GM18498 (cell line): ENCODE measurements around the gene KISS1R.
A peak's percentile ranks its signal among the peaks of the same experiment; 100 is the strongest.

Experiments
- ATAC-seq: cut with Tn5 transposase; IDR thresholded peaks from one replicate; pipeline ENCODE4 v1.9.1; 2021; ENCODE audit warnings: mild to moderate bottlenecking, moderate library complexity; ENCODE audit not compliant: unreplicated experiment

The KISS1R gene

DNA sequence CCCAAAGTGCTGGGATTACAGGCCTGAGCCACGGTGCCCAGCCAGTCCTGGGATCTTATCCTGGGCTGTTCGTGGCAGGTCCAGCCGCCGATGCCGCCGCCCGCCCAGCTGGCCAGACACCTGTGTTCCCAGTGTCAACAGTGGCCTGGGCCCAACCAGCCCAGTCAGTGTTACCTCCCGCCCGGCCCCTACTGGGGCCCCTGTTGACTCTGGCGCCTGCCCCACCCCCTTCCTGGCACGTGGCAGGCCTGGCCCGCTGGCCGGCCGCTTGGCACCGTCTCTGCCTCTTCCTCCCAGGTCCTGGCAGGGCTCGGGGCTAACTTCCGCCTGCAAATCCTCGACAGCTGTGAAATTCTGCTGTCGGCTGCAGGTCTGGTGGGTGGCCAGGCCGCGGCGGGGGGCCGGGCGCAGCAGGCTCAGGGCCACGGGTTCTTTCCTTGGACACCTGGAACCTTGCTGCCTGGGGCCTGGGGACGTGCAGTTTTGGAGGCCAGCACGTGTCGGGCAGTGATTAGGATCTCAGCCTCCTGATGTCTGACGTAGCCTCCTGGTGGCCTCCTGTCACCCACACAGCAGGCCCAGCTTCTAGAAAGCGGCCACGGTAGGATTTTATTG lies 17.8 kb downstream of the KISS1R start:
- no peak for ATAC-seq

- no peak for ATAC-seq
Observed at GRCh38 chr19:936175-936546, 19.0 kb downstream of the KISS1R start.

DNA sequence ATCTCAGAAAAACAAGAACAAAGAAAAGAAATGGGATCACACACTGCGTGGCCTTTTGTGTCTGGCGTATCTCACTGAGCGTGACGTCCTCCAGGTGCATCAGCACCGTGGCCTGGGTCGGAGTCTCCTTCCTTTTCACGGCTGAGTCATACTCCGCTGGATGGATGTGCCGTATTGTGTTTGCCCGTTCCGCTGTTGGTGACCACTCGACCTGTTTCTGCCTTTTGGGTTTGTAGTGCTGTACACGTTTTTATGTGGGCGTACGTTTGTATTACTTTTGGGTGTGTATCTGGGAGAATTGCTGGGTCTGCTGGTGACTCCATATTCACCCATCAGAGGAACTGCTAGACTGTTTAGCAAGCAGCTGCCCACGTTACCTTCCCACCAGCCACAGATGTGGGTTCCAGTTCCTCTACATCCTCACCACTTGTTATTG lies 20.1 kb downstream of the KISS1R start:
- no peak for ATAC-seq

DNA sequence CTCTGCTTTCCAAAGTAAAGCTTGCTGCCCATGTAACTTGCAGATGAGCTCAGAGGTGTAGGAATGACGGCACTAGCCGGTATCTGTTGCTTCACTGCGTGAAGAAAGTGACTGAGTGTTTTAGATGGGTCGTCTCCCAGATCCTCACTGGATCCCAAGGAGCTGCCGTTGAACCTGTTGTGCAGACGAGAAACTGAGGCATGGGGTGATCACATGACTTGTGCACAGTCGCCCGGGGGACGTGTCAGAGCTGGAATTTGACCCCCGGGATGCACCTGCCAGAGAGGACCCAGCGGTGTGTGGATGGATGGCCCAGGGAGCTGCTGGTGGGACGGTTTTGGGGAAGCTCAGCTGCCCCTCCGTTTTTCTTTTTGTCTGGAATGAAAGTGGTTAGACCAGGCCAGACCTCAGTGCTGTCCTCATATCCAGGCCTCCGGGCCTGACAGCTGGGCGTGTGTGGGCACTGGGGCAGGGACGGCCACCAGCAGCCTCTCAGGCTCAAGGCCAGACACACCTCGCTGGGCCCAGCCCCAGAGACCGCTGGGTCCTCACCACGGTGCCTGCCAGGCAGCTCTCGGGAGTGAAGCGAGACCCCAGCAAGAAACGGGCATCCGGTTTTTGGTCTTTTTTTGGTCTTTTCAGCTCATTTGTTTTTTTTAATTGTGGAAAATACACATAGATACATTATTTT lies 21.2 kb downstream of the KISS1R start:
- ATAC-seq = no peak

DNA sequence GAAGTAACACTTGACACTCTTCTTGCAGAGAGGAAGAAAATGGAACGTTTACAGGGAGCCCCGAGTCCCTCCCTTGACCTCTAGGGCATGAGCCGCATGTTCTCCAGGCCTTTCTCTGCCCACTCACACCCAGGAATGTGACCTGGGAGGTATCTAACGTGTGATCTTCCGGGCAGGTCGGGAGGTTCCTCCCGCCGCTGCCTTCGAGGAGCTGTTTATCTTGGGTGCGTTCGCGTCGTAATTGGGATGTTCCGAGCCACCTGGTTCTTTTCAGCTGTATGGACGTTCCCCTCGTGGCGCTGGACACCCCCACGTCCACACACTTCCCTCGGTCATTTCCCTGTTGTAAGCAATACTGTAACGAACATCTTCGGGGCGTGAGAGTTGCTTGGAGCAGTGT lies 22.3 kb downstream of the KISS1R start:
- no peak for ATAC-seq

GRCh38 chr19:939922-940321 lies 22.8 kb downstream of the KISS1R start:
- ATAC-seq = no peak

DNA sequence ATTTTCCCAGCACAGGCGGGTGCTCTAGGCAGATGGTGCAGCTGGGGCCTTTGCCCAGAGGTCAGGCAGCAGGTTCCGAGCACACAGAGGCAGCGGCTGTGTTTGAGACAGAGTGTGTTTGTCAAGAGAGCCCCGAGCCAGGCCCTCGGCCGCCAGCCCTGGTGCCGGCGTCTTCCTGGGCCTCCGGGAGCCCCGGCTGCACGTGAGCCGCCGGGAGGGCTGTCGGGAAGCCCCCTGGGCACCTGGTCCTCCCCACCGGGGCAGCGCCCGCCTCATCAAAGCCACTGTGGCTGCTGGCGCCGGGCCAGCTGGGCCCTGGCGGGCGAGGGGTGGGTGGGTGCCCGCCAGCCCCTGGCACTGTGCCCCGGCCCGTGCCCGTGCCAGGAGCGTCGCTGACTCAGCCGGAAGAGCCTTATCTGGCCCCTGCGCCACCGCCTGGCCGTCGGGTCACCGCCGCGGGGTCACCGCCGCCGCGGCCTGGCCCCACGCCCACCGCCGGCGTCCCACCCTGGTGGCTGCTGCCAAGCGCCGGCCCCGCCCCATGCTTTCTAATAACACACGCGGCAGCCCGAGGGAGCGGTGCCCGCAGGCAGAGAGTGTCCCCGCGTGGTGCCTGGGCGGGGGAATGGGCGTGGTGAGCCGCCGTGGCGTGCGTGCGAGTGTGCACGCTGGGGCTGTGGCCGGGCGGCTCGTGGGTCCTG lies 23.6 kb downstream of the KISS1R start:
- ATAC-seq = peak; percentile 54

GRCh38 chr19:941292-942132 lies 24.4 kb downstream of the KISS1R start:
- ATAC-seq = no peak

DNA sequence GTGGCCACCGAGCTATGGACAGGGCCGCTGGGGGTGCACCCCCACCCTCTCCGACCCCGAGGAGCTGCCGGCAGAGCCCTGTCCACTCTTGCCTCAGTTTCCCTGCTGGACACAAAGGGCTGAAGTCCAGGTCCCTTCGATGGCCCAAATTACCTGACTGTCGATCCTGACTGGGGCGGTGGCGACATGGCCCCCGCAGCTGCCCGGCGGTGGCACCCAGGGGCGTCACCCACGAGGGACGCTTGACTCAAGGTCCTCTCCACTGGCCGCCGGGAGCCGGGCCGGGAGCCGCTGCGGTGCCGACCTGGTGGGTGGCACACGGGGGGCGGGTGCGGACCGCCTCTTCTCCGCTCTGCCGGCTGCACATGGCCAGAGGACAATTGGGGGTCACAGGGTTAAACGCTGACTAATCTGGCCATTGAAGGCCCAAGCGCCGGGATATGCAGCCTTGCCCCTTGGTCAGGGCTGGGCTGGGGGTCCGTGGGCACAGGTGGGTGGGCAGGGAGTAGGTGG lies 25.1 kb downstream of the KISS1R start:
- no peak for ATAC-seq

DNA sequence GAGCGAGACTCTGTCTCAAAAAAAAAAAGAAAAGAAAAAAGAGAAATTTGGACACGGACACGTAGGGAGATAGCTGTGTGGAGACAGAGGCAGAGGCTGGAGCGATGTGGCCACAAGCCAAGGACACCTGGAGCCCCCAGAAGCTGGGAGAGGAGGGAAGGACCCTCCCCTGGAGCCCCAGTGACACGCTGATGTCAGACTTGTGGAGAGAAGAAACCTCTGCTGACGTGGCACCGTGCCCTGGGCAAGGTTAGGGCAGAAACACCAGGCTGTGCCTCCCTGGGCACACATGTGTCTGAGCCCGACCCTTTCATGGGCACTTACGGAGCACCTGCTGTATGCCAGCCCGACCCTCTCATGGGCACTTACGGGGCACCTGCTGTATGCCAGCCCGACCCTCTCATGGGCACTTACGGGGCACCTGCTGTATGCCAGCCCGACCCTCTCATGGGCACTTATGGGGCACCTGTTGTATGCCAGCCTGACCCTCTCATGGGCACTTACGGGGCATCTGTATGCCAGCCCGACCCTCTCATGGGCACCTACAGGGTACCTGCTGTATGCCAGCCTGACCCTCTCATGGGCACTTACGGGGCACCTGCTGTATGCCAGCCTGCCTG lies 26.5 kb downstream of the KISS1R start:
- ATAC-seq = no peak

GRCh38 chr19:944171-944567 lies 27.0 kb downstream of the KISS1R start:
- no peak for ATAC-seq

DNA sequence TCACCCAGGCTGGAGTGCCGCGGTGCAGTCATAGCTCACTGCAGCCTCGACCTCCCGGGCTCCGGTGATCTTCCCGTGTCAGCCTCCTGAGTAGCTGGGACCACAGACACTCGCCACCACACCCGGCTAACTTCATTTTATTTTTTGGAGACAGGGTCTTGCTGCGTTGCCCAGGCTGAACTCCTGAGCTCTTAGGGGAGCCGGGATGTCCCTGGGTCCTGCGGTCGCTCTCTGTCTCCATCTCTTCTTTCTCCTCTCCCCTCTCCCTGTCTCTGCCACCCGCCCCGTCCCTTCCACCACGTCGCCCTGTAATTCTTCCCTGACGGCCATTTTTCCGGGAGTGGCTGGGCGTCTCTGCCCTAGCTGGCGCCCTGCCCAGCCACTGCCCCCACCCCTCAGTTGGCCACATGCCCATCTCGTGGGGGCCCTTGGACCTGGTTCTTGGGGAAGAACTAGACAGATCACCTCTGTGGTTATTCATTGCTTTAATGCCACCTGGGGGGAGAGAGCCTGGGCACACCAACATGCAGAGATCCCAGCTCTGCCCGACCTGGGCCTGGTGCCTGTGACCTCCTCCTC lies 27.6 kb downstream of the KISS1R start:
- ATAC-seq = no peak

DNA sequence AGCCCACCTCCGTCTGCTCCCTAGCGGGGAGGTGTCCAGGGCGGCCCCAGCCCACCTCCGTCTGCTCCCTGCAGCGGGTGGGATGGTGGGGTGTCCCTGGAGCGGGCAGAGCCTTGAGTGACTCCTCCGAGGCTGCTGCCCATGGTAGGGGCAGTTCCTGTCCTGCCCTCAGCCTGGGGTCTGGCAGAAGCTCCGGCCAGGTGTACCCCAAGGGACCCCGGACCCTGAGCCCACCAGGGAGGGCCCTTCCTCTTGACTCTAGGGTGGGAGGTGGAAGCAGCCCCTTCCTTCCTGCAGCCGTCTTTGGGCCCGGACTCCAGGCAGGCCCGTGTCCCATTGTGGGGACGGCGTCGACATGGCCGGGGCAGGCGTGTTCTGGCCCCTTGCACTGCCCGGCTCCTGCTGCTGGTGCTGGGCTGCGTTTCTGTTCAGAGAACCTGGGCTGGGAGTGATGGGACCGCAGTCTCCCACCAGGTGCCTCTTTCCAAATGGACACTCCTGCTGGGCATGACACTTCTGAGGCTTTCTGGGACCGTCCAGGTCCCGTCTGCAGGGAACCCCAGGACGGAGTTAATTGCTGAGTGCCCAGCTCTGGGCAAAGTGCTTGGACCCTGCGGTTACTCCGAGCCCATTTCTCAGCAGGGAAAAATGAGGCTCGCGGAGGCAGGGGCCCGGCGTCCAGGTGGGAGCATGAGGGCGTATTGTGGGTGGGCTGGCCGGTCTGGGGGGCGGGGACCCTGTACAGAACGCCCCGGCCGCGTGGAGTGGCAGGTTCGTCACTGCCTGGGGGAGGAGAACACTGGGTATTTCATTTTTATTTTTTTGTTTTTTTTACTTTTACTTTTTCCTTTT lies 28.5 kb downstream of the KISS1R start:
- no peak for ATAC-seq

DNA sequence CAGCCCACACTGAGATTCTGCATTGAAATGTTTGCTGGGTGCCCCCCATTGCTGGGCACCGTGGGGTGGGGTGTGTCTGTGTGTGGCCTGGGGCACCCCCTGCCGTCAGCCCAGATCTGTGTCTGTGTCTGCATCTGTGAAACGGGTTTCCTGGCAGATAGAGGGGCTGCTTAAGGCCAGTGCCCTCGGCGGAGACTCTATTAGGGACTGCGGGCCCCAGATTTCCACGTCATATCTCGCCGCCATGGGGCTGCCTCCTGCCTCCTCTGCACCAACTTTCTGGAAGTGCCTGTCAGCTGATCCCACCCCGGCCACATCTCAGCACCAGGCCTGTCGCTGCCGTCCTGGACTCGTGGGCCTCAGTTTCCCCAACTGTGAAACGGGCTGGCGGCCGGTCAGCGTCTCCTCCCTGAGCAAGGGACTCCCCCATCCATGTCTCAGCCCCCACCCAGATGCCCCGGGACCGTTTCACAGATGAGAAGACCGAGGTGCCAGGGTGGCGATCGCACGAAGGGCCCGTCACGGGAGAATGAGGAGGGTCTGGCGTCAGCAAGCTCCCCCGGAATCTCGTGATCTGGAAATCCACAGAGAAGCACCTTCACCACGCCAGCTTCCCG lies 30.1 kb downstream of the KISS1R start:
- peak; percentile 27 for ATAC-seq

GRCh38 chr19:947707-948539 lies 30.8 kb downstream of the KISS1R start:
- peak; percentile 78 for ATAC-seq

DNA sequence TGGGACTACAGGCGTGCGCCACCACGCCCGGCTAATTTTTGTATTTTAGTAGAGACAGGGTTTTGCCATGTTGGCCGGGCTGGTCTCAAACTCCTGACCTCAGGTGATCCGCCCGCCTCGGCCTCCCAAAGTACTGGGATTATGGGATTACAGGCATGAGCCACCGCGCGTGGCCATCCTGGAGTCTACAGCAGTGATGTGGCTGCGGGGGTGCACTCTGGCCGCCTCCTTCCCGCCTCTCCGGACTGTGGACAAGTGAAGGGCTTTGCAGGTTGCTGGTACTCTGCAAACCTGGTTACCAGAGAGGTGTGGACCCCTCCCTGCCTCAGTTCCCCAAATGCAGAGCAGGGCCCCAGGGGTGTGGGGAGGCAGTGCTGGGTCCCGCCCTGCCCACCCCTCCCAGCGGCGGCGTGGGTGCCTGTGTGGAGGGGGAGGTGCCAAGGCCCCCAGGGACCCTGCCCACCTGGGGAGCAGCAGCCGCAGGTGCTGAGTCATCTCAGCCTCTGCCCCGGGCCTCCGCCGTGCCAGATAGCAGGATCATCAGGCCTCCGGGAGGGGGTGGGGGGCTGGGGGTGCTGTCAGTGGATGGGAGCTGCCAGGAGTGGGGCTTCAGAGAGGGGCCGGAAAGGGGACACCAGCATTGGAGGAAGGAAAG lies 31.8 kb downstream of the KISS1R start:
- ATAC-seq = no peak

DNA sequence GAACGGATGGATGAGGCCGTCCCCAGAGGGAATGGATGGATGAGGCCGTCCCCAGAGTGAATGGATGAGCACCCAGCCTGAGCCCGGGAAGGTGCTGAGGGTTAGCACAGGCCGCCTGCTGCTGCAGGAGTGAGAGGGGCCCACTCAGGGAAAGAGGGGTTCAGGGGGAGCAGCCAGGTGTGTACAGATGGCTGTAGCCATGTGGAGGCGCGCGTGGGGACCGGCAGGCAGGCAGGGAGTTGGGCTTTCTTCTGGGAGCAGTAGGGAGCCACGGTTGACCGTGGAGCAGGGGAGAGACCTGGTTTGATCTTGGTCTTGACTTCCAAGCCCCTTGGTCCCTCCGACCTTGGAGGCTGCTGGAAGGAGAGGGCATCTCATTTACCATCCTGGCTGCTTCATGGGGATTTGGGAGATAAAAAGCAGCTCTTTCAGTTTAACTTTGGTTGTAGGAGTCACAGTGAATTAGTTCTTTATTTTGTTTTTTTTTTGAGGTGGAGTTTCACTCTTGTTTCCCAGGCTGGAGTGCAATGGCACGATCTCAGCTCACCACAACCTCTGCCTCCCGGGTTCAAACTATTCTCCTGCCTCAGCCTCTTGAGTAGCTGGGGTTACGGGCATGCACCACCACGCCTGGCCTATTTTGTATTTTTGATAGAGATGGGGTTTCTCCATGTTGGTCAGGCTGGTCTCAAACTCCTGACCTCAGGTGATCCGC lies 33.4 kb downstream of the KISS1R start:
- no peak for ATAC-seq
